ACC112 (cell line): ENCODE data around the gene HERC2.

Experiments used
- H2AFZ ChIP-seq: fragments of 200-600 bp; sonication (generic); one replicate; pipeline ENCODE4 v1.6.0; 2017; ENCODE audit warnings: antibody characterized with exemption, low read length; ENCODE audit not compliant: unreplicated experiment
- H3K27ac ChIP-seq: fragments of 200-600 bp; sonication (generic); 2 replicates; pipeline ENCODE4 v1.5.1; 2014; ENCODE audit warnings: low read depth, mild to moderate bottlenecking, antibody characterized with exemption, low read length, moderate library complexity
- H3K27me3 ChIP-seq: fragments of 200-600 bp; sonication (generic); 2 replicates; pipeline ENCODE4 v1.6.1; 2014; ENCODE audit warnings: mild to moderate bottlenecking, antibody characterized with exemption, low read length, moderate library complexity, mixed read lengths; ENCODE audit not compliant: insufficient read depth
- H3K36me3 ChIP-seq: fragments of 200-600 bp; sonication (generic); 2 replicates; pipeline ENCODE4 v1.6.1; 2016; ENCODE audit warnings: mild to moderate bottlenecking, antibody characterized with exemption, low read length, moderate library complexity, mixed read lengths; ENCODE audit not compliant: insufficient read depth
- H3K4me1 ChIP-seq: fragments of 200-600 bp; sonication (generic); one replicate; pipeline ENCODE4 v1.6.1; 2016; ENCODE audit warnings: low read length, mixed read lengths; ENCODE audit not compliant: insufficient read depth, unreplicated experiment, control insufficient read depth
- H3K4me3 ChIP-seq: fragments of 200-600 bp; sonication (generic); 2 replicates; pipeline ENCODE4 v1.5.1; 2014; ENCODE audit warnings: mild to moderate bottlenecking, low read depth, low read length
- H3K79me2 ChIP-seq: fragments of 200-600 bp; sonication (generic); one replicate; pipeline ENCODE4 v1.6.0; 2016; ENCODE audit warnings: low read length; ENCODE audit not compliant: control insufficient read depth, unreplicated experiment, insufficient read depth

The HERC2 gene

GRCh38 chr15:28079313-28079969, 242.5 kb downstream of the HERC2 start:
- no peaks in the 10 kb centered on the region for H3K4me1 ChIP-seq
- H3K4me3 ChIP-seq: no peak overlapping the region
- no peaks in the 10 kb centered on the region for H3K79me2 ChIP-seq
- H3K27ac ChIP-seq: no peak overlapping the region
- H3K36me3 ChIP-seq: no peaks in the 10 kb centered on the region
- no peak overlapping the region for H2AFZ ChIP-seq
- peaks cover 17% of the 10 kb centered on the region; the same call in 1 of the 2 replicates for H3K27me3 ChIP-seq

DNA sequence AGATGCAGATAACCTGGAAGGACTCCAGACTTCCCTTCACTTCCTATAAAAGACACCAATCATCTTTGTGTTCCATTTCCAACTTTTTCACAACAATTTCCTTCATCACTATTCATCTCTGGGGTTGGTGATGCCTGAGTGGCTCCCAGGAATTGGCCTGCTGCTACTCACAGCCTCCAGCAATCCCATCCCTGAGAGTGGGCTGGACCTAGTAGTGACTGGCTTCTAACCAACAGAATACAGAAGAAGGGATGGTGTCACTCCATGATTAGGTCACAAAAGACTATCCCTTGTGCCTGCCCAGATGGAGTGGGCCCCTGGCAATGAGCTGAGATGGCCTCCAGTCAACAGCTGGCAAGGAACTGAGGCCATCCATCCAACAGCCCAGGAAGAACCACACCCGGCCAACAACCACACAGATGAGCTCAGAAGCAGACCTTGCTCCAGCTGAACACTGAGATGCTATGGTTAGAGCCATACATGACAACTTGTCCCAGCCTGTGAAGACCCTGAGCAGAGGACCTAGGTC, 243.7 kb downstream of the HERC2 start:
- Histone ChIP-seq H2AFZ (no peak overlapping the region), H3K36me3 (no peaks in the 10 kb centered on the region), H3K27ac (no peak overlapping the region), H3K4me1 (no peaks in the 10 kb centered on the region), H3K4me3 (no peak overlapping the region), H3K79me2 (no peaks in the 10 kb centered on the region), H3K27me3 (peaks cover 13% of the 10 kb centered on the region; the same call in 1 of the 2 replicates)

DNA sequence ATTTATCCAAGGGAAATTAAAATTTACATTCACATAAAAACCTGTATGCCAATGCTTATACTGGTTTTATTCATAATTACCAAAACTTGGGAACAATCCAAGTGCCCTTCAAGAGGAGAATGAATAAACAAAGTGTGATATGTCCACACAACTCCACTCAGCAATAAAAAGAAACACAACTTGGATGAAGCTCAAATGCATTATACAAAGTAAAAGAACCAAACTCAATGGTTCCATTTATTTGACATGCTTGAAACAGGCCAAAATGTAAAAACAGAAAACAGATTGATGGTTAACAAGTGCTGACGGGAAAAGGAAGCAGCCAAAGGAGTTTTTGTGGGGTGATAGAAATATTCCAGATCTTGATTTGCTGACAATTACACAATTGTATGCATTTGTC, 246.4 kb downstream of the HERC2 start:
- H3K4me3 ChIP-seq: no peak overlapping the region
- H3K27ac ChIP-seq: no peak overlapping the region
- peaks cover 13% of the 10 kb centered on the region; the same call in 1 of the 2 replicates for H3K27me3 ChIP-seq
- H2AFZ ChIP-seq: no peak overlapping the region
- no peaks in the 10 kb centered on the region for H3K79me2 ChIP-seq
- no peaks in the 10 kb centered on the region for H3K36me3 ChIP-seq
- H3K4me1 ChIP-seq: no peaks in the 10 kb centered on the region

GRCh38 chr15:28068930-28069329, 253.0 kb downstream of the HERC2 start:
- Histone ChIP-seq H3K36me3 (no peaks in the 10 kb centered on the region), H2AFZ (no peak overlapping the region), H3K27ac (no peak overlapping the region), H3K4me1 (no peaks in the 10 kb centered on the region), H3K4me3 (no peak overlapping the region), H3K27me3 (peaks cover 19% of the 10 kb centered on the region; the same call in 1 of the 2 replicates), H3K79me2 (no peaks in the 10 kb centered on the region)

DNA sequence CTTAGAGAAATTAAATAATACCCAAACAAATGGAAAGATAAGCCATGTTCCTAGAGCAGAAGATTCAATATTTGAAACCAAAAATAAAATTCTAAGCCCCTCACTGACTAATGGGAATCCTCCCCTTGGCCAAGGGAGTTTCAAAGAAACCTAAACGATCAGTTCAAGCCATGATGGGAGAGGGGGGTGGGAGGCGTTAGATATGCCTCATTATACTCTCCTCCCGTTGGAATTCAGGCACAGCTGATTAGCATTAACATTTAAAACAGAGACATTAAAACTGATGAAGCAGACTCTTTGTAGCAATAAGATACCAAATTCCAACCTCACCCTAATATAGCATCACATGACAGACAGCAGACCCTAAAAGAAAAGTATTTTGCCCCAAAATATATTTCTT, 255.7 kb downstream of the HERC2 start:
- Histone ChIP-seq H3K27me3 (peaks cover 27% of the 10 kb centered on the region; the same call in 1 of the 2 replicates), H2AFZ (no peak overlapping the region), H3K4me1 (no peaks in the 10 kb centered on the region), H3K79me2 (no peaks in the 10 kb centered on the region), H3K36me3 (no peaks in the 10 kb centered on the region), H3K4me3 (no peak overlapping the region), H3K27ac (no peak overlapping the region)
